T-helper 2 cell (primary cell): Measurements from ENCODE around the gene GMPS.
A peak's percentile ranks its signal among the peaks of the same experiment; 100 is the strongest.
"Not testable (repeated sequence)": the region's sequence is repeated elsewhere in the genome, so short reads cannot be mapped to it uniquely, and the experiment has no call there.

Experiments used
- DNase-seq, 5 experiments: peaks; one replicate each; pipeline versions ENCODE4 v3.0.0 to v3.0.0-alpha.2; 2012 to 2022
- total RNA-seq, 2 donors: gene quantifications; one replicate each; lab custom pipeline; 2026; lab: John Stamatoyannopoulos, UW

Gene GMPS
- total RNA-seq = 48.6 to 60.2 reads per million in 2 donors

GRCh38 chr3:155870133-155870944 is at the start of gene GMPS:
Gene GMPS, plus strand, starts transcription at chr3:155870650. Its CDS starts 221 bp downstream, at chr3:155870871.
- peak; percentile 92 to 96 (median 95) for DNase-seq

- DNase-seq = not testable (repeated sequence)
These were observed 41.9 kb upstream of the GMPS start for GRCh38 chr3:155828490-155829098.

GRCh38 chr3:155835341-155836071 is 34.9 kb upstream of the GMPS start:
- DNase-seq = peak in 2 of 5 experiments; percentile 28 to 48

GRCh38 chr3:155843569-155843968 is 26.9 kb upstream of the GMPS start:
- no peak for DNase-seq

- DNase-seq = no peak
These were observed 24.3 kb upstream of the GMPS start for GRCh38 chr3:155846119-155846518.

- no peak for DNase-seq
These were observed 22.5 kb upstream of the GMPS start for GRCh38 chr3:155847993-155848392.

GRCh38 chr3:155849404-155849803 is 21.0 kb upstream of the GMPS start:
- DNase-seq = not testable (repeated sequence)

GRCh38 chr3:155852341-155852740 is 18.1 kb upstream of the GMPS start:
- no peak for DNase-seq

GRCh38 chr3:155853214-155854140 is 17.0 kb upstream of the GMPS start:
- DNase-seq = peak; percentile 13 to 46 (median 19)

GRCh38 chr3:155854141-155854940 is 16.1 kb upstream of the GMPS start, which contains the start of gene SLC33A1:
Gene SLC33A1, minus strand, starts transcription at chr3:155854427. Its CDS starts 430 bp downstream, at chr3:155853997.
- peak; percentile 96 to 100 (median 98) for DNase-seq

GRCh38 chr3:155859859-155860258 is 10.6 kb upstream of the GMPS start:
- DNase-seq = peak in 1 of 5 experiments; percentile 28

- not testable (repeated sequence) for DNase-seq
These were observed 10.0 kb upstream of the GMPS start for GRCh38 chr3:155860424-155860823.

- DNase-seq = peak in 1 of 5 experiments; percentile 27
These were observed 8.8 kb upstream of the GMPS start for GRCh38 chr3:155861476-155862183.

GRCh38 chr3:155862290-155862982 is 8.0 kb upstream of the GMPS start:
- DNase-seq = peak in 4 of 5 experiments; percentile 31 to 95 (median 62)

GRCh38 chr3:155863072-155863784 is 7.2 kb upstream of the GMPS start:
- DNase-seq = no peak

- peak in 1 of 5 experiments; percentile 28 for DNase-seq
These were observed 759 bp upstream of the GMPS start for GRCh38 chr3:155869691-155870090.

GRCh38 chr3:155870945-155871745 is 695 bp downstream of the GMPS start:
- DNase-seq = peak; percentile 12 to 53 (median 21)

GRCh38 chr3:155871746-155872158 is 1.3 kb downstream of the GMPS start:
- DNase-seq = no peak
